SU-DHL-6 (cell line): ENCODE data around the gene CATSPER3.

Source experiments
- H2AFZ ChIP-seq: fragments of 200-600 bp; sonication (generic); 2 replicates; pipeline ENCODE4 v1.6.1; 2014; ENCODE audit warnings: low read depth, mild to moderate bottlenecking, moderate library complexity, mixed read lengths, antibody characterized with exemption, low read length; ENCODE audit not compliant: severe bottlenecking
- H3F3A ChIP-seq: fragments of 200-600 bp; shearing (Covaris generic); 2 replicates; pipeline ENCODE4 v1.6.0; 2016; ENCODE audit warnings: antibody characterized with exemption, mild to moderate bottlenecking; ENCODE audit not compliant: insufficient read depth
- H3K27ac ChIP-seq: fragments of 200-600 bp; sonication (generic); 2 replicates; pipeline ENCODE4 v1.5.1; 2016; ENCODE audit warnings: low read depth, mild to moderate bottlenecking, low read length, moderate library complexity, mixed read lengths
- H3K27me3 ChIP-seq: fragments of 200-600 bp; sonication (generic), shearing (Covaris generic); 2 replicates; pipeline ENCODE4 v1.6.0; 2014; ENCODE audit warnings: mild to moderate bottlenecking, low read length
- H3K36me3 ChIP-seq: fragments of 200-600 bp; sonication (generic); 2 replicates; pipeline ENCODE4 v1.6.1; 2014; ENCODE audit warnings: mild to moderate bottlenecking, low read length, mixed read lengths
- H3K4me2 ChIP-seq: fragments of 300-600, 200-600 bp; shearing (Covaris generic), sonication (generic); 2 replicates; pipeline ENCODE4 v1.6.0; 2014; ENCODE audit warnings: low read length, low read depth, mild to moderate bottlenecking; ENCODE audit not compliant: poor library complexity, severe bottlenecking
- H3K4me3 ChIP-seq: fragments of 200-600 bp; sonication (generic); 2 replicates; pipeline ENCODE4 v1.5.1; 2014; ENCODE audit warnings: antibody characterized with exemption, low read length, mild to moderate bottlenecking, mixed read lengths; ENCODE audit not compliant: insufficient read depth, poor library complexity, severe bottlenecking
- H3K79me2 ChIP-seq: fragments of 200-600 bp; sonication (generic); 2 replicates; pipeline ENCODE4 v1.6.1; 2014; ENCODE audit warnings: mild to moderate bottlenecking, low read length, moderate library complexity; ENCODE audit not compliant: insufficient read depth
- H3K9ac ChIP-seq: fragments of 200-600 bp; sonication (generic); 2 replicates; pipeline ENCODE4 v1.7.0; 2014; ENCODE audit warnings: mild to moderate bottlenecking, low read length
- H3K9me2 ChIP-seq: fragments of 200-600 bp; sonication (generic); replicated peaks from 2 replicates; pipeline ENCODE4 v1.6.1; 2014; ENCODE audit warnings: low read length; ENCODE audit not compliant: insufficient read depth
- H3K9me3 ChIP-seq: fragments of 200-600 bp; sonication (generic); 2 replicates; pipeline ENCODE4 v1.6.1; 2014; ENCODE audit warnings: low read length, mixed read lengths; ENCODE audit not compliant: insufficient read depth
- H4K20me1 ChIP-seq: fragments of 200-600 bp; sonication (generic); 2 replicates; pipeline ENCODE4 v1.6.1; 2014; ENCODE audit warnings: low read depth, mild to moderate bottlenecking, antibody characterized with exemption, low read length, moderate library complexity, mixed read lengths
- CTCF ChIP-seq: fragments of 200-600 bp; sonication (generic); IDR thresholded peaks from one replicate; pipeline ENCODE4 v1.5.1; 2017; ENCODE audit warnings: antibody characterized with exemption, mild to moderate bottlenecking, low read length, moderate library complexity; ENCODE audit not compliant: insufficient read depth, poor library complexity, severe bottlenecking
- EZH2phosphoT487 ChIP-seq: fragments of 200-600 bp; sonication (generic), shearing (Covaris generic); conservative IDR thresholded peaks from 2 replicates; pipeline ENCODE4 v1.6.1; 2018; ENCODE audit warnings: mild to moderate bottlenecking, antibody characterized with exemption, low read length, moderate library complexity, mixed read lengths

Gene CATSPER3

GRCh38 chr5:134939500-134939899 lies 28.2 kb upstream of the CATSPER3 start:
- Histone ChIP-seq H3K36me3 (peaks cover 8% of the 10 kb centered on the region; the same call in 1 of the 2 replicates), H3K27ac (no peak overlapping the region), H3F3A (no peaks in the 10 kb centered on the region), H3K4me3 (no peak overlapping the region), H4K20me1 (no peaks in the 10 kb centered on the region), H2AFZ (no peak overlapping the region), H3K9me2 (no peaks in the 10 kb centered on the region), H3K27me3 (no peaks in the 10 kb centered on the region), H3K4me2 (no peak overlapping the region), H3K9ac (no peak overlapping the region), H3K9me3 (no peaks in the 10 kb centered on the region), H3K79me2 (no peaks in the 10 kb centered on the region)
- TF ChIP-seq EZH2phosphoT487 (no peak), CTCF (no peak)

GRCh38 chr5:134943547-134943946 lies 24.2 kb upstream of the CATSPER3 start:
- Histone ChIP-seq H3K27ac (no peak overlapping the region), H3K4me2 (no peak overlapping the region), H3K27me3 (no peaks in the 10 kb centered on the region), H3K9me3 (no peaks in the 10 kb centered on the region), H3K9me2 (no peaks in the 10 kb centered on the region), H3K9ac (no peak overlapping the region), H3K36me3 (no peaks in the 10 kb centered on the region), H3F3A (no peaks in the 10 kb centered on the region), H3K79me2 (no peaks in the 10 kb centered on the region), H2AFZ (no peak overlapping the region), H4K20me1 (no peaks in the 10 kb centered on the region), H3K4me3 (no peak overlapping the region)
- no peak for TF ChIP-seq EZH2phosphoT487
- TF ChIP-seq CTCF: no peak

GRCh38 chr5:134944630-134945029 lies 23.1 kb upstream of the CATSPER3 start:
- TF ChIP-seq CTCF: no peak
- TF ChIP-seq EZH2phosphoT487: no peak
- Histone ChIP-seq H3K36me3 (no peaks in the 10 kb centered on the region), H3F3A (no peaks in the 10 kb centered on the region), H2AFZ (no peak overlapping the region), H3K27me3 (no peaks in the 10 kb centered on the region), H3K9me2 (no peaks in the 10 kb centered on the region), H3K4me3 (no peak overlapping the region), H3K27ac (no peak overlapping the region), H4K20me1 (no peaks in the 10 kb centered on the region), H3K4me2 (no peak overlapping the region), H3K9me3 (no peaks in the 10 kb centered on the region), H3K79me2 (no peaks in the 10 kb centered on the region), H3K9ac (no peak overlapping the region)

GRCh38 chr5:134945041-134945440 lies 22.7 kb upstream of the CATSPER3 start:
- Histone ChIP-seq H3K4me2 (no peak overlapping the region), H3K9me3 (no peaks in the 10 kb centered on the region), H3K4me3 (no peak overlapping the region), H3F3A (no peaks in the 10 kb centered on the region), H3K9me2 (no peaks in the 10 kb centered on the region), H3K9ac (no peak overlapping the region), H2AFZ (no peak overlapping the region), H3K27ac (no peak overlapping the region), H3K27me3 (no peaks in the 10 kb centered on the region), H3K79me2 (no peaks in the 10 kb centered on the region), H4K20me1 (no peaks in the 10 kb centered on the region), H3K36me3 (no peaks in the 10 kb centered on the region)
- TF ChIP-seq EZH2phosphoT487: no peak
- TF ChIP-seq CTCF: no peak
